GM12873 (cell line): ENCODE measurements around the gene BCL7A.

ENCODE experiments used
- TF ChIP-seq, protein P1 (sequence below): IDR thresholded peaks from 2 replicates; pipeline ENCODE4 v1.5.1; 2012; ENCODE audit warnings: low read depth, mild to moderate bottlenecking, moderate library complexity, low read length, control low read depth; ENCODE audit not compliant: insufficient read depth; ENCODE audit errors: missing control alignments

The BCL7A gene

DNA sequence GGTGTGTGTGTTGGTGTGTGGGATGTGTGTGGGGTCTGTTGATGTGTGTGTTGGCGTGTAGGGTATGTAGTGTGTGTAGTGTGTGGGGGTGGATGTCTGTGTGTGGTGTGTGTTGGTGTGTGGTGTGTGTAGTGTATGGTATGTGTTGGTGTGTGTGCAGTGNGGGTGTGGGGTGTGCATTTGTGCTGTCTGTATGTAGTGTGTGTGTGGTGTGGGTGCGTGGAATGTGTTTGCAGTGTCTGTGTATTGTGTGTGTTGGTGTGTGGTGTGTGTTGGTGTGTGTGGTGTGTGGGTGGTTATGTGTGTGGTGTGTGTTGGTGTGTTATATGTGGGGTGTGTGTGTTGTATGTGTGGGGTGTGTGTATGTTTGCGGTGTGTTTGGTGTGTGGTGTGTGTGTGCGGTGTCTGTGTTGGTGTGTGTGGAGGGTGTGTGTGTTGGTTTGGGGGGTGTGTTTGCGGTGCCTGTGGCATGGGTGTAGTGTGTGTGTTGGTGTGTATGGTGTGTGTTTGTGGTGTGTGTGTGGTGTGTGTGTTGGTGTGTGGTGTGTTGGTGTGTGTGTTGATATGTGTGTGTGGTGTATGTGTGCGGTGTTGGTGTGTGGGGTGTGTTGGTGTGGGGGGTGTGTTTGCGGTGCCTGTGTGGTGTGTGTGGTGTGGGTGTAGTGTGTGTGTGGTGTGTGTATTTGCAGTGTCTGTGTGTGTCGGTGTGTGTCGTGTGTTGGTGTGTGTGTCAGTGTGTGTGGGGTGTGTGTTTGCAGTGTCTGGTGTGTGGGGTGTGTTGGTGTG lies 71.6 kb downstream of the BCL7A start:
- TF ChIP-seq, protein P1, sequence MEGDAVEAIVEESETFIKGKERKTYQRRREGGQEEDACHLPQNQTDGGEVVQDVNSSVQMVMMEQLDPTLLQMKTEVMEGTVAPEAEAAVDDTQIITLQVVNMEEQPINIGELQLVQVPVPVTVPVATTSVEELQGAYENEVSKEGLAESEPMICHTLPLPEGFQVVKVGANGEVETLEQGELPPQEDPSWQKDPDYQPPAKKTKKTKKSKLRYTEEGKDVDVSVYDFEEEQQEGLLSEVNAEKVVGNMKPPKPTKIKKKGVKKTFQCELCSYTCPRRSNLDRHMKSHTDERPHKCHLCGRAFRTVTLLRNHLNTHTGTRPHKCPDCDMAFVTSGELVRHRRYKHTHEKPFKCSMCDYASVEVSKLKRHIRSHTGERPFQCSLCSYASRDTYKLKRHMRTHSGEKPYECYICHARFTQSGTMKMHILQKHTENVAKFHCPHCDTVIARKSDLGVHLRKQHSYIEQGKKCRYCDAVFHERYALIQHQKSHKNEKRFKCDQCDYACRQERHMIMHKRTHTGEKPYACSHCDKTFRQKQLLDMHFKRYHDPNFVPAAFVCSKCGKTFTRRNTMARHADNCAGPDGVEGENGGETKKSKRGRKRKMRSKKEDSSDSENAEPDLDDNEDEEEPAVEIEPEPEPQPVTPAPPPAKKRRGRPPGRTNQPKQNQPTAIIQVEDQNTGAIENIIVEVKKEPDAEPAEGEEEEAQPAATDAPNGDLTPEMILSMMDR: no peak

- TF ChIP-seq, protein P1: no peak
These were observed 72.6 kb downstream of the BCL7A start for GRCh38 chr12:122094137-122094734.

DNA sequence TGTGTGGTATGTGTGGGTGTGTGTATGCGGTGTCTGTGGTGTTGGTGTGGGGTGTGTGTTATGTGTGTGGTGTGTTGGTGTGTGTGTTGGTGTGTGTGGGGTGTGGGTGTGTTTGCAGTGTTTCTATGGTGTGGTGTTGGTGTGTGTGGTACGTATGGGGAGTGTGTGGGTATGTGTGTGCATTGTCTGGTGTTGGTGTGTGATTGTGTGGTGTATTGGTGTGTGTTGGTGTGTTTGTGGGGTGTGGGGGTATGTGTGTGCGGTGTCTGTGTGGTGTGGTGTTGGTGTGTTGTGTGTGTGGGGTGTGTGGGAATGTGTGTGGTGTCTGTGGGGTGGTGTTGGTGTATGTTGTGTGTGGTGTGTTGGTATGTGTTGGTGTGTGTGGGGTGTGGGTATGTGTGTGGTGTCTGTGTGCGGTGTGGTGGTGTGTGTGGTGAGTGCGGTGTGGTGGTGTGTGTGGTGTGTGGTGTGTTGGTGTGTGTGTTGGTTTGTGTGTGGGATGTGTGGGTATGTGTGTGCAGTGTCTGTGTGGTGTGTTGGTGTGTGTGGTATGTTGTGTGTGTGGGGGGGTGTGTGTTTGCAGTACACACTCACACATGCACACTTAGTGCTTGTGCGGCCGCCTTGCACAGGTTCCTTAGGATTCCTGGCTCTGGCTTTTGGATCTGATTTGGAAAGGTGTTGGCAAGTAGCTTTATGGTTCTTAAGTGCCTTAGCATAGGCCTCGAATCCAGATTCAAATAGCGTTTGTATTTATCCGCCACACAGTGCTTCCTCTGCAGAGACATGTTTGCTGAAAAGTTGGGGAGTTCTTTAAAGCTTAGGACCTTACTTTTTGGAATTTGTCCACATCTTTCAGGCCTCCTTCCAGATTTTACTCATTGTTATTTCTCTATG lies 73.3 kb downstream of the BCL7A start:
- TF ChIP-seq, protein P1: no peak

DNA sequence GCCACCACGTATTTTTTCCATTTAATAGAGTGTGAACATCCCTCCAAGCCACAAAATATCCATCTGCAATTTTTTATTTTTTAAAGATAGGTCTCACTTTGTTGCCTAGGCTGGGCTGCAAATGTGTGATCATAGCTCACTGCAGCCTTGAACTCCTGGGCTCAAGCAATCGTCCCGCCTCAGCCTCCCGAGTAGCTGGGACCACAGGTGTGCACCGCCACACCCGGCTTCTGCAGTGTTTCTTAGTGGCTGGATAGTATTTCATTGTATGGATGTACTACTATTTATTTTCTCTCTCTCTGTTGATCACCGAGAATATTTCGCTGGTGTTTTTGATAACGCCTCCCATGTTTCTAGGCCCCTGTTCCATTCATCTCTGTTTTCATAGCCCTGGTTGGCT lies 74.3 kb downstream of the BCL7A start:
- TF ChIP-seq, protein P1: no peak

DNA sequence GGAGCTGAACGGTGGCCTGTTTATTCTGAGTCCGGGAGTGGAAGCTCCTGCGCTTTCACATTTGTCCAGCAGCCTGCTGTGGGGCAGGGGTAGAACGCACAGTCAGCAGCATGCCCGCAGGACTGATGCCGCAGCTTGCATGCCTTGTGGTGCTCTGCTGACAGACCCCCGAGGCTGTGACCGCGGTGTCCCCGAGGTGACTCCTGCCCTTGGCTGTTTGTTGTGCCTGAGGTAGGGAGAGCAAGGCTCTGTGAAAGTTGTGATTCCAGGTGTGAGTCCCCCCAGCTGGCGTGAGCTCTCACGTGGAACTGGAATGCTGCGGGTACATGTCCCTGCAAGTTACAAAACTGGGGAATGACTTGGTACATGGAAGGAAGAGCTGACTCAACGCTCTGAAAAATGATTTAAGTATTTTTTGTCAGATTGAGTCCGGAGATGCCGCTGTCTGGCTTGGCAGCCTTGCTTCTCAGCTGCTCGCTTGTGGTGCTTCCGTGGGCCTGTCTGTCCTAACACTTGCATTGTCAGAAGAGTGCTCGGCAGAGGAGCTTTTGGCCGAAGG lies 75.0 kb downstream of the BCL7A start:
- TF ChIP-seq, protein P1: no peak

GRCh38 chr12:122097584-122097926 lies 75.9 kb downstream of the BCL7A start:
- TF ChIP-seq, protein P1: no peak
